ENCODE results near the gene MMP28.

The MMP28 gene

GRCh38 chr17:35742496-35742895, 52.9 kb downstream of the MMP28 start:
- DNase-seq: no peak

GRCh38 chr17:35740997-35741931, 54.2 kb downstream of the MMP28 start:
- DNase-seq: no peak

DNA sequence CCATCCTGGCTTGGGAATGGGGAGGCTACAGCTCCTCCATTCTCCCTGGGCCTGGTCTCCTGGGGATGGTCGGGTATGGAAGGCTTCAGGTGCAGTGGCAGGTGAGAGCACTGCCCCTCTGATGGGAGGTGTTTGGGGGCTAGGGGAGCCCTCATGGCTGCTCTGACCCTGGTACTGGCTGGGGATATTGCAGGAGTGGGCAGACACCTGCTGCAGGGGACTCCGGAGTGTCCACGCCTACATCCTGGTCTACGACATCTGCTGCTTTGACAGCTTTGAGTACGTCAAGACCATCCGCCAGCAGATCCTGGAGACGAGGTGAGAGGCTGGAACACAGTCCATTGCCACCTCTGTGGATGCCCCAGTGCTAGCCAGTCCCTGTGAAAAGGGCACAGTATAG, 55.2 kb downstream of the MMP28 start:
- DNase-seq: no peak

GRCh38 chr17:35738519-35739133, 56.8 kb downstream of the MMP28 start:
- DNase-seq: no peak

- no peak for DNase-seq
These were observed 59.2 kb downstream of the MMP28 start for GRCh38 chr17:35736236-35736635.

- DNase-seq: no peak
These were observed 60.2 kb downstream of the MMP28 start for GRCh38 chr17:35735036-35735805.

GRCh38 chr17:35734396-35734795, 61.0 kb downstream of the MMP28 start:
- DNase-seq: no peak

GRCh38 chr17:35733366-35733765, 62.1 kb downstream of the MMP28 start:
- no peak for DNase-seq

DNA sequence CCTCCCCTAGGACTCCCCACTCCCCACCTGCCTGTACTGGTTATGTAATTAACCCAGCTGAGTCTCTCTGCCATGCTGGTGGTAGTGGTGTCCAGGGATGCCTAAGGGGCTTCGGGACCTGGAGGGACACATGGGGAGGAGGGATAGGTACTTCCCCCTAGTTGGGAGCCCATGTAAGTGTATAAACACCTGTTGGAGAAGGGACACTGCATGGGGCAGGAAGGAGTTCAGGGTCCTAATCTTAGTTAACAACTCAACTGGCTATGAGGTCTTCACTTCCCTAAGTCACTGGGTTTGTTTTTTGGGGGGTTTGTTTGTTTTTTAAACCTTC, 62.7 kb downstream of the MMP28 start:
- no peak for DNase-seq

DNA sequence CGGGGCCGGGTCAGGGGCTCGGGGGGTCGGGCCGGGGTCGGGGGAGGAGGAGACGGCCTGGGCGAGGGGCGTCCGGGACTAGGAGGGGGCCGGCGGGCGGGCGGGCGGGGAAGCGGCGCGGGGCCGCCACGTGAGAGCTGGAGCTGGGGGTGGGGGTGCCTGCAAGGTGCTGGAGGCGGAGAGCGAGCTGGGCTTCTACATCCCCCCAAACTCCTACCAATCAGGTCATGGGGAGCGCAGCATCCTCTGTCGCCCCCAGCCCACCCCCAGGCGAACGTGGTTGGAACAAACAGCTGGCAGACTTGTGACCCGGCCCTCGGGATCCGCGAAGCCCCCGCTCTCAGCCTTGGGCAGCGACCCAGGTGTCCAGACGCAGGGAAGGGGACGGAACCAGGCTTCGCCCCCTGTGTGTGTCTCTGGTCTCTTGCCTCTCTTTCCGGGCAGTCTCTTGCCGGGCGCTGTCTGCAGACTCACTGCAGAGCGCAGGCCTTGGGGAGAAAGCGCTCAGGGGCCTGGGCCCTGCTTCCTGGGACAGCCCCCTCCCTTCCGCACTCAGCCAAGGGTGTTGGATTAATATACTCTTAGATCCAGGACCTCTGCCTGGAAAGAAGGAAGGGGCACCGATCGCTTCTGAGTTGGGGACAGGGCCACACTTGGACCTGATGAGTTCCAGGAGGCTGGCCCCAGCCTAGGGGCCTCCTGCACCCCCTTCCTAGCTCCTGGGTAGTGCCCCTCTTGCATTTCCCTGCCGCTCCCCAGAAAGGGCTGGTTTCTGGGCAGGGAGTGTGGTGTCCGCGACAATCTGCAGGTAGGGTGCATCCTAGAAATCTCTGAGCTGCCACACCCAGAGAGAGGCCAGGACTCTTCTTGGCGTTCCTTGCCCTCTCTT, 63.3 kb downstream of the MMP28 start:
- DNase-seq: no peak

DNA sequence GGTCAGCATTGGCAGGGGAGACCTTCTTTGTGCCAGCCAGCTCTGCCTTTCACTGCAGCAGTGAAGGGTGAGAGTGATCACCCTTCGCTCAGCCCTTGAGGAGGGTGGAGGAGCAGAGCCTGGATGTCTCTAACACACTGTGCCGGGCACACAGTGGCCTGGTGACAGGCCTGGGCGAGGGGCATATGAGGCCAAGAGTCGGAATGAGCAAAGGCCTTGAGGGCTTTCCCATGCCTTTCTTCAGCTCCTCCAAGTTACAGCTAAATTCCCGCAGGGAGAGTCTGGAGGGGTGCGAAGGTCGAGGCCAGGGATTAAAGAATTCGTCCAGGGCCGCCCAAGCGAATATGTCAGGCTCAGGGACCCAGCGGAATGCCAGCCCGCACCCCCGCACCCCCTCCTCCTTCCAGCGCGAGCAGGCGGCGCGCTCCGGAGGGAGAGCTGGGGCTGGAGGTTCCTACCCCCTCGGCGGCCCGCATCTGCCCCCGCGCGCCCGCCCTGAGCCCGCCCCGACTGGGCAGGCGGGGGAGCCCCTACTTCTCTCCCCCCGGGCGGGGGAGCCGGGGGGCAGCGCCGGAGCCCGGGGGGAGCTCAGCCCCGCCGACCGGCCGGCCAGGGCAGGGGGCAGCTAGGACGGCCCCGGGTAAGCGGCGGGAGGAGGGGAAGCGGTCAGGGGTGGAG, 64.1 kb downstream of the MMP28 start, which contains the start of gene RASL10B:
TSS of gene RASL10B (plus strand) at position 401 of the 678 bp plus-strand sequence. CDS start 3,546 bp downstream, outside the sequence.
- peak in 1 of 2 experiments; percentile 32 for DNase-seq

GRCh38 chr17:35730400-35731005, 64.9 kb downstream of the MMP28 start:
- DNase-seq: no peak

GRCh38 chr17:35729405-35729833, 66.0 kb downstream of the MMP28 start:
- DNase-seq: no peak

DNA sequence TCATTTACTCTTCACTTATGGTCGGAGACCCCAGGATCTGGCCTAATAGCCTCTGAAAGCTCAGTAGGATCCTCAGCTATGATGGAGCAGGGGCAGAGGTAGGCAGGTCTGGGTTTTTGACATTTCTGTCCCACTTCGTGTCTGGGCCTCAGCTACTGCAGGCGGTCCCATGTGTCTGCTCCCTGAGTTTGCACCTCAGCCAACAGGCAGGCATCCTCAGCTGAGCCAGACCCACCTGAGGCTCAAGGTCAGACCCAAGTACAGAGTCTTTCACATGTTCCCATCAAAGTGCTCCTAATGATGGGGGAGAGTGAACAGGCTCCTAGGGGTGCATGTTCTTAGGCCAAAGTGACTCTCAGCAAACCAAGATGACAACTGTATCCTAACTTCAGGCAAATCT, 66.9 kb downstream of the MMP28 start:
- DNase-seq: no peak

DNA sequence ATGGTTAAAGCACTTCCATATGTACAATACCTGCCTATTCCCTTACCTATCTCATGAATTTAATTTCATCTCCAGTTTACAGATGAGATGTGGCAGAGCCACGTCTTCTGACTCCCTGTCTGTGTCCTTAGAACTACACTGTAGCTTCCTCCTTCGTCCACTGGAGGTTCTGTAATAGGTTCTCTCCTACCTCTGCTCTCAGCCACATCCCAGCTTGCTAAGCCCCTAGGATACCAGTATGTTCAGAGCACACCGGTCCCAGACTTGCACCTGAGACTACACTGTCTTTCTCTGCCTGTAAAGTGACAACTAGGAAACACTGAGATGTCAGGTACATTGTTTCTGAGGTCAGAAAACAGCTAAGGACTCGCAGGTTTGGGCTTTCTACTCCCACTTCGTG, 67.8 kb downstream of the MMP28 start:
- no peak for DNase-seq

DNA sequence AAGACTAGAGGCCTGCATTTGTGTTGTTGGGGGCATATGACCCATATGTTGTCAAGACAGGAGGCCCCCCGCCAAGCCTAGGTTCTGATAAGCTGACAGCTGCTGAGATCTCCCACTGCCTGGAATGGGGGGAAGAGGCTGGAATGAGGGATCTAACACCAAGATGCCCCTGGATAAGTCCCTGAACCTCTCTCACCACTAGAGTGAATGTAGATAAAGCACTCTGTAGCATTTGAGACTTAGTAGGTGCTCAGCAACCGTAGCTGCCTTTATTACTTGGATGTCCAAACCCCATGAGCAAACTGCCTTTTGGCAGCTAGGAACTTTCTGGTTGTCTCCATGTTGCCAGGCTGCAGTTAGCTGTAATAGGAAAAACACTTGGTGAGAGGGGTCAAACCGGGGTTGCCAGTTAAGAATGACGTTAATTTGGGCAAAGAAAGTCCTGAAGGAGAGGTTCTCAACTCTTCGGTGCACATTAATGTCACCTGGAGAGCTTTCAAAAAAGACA, 68.4 kb downstream of the MMP28 start:
- no peak for DNase-seq

DNA sequence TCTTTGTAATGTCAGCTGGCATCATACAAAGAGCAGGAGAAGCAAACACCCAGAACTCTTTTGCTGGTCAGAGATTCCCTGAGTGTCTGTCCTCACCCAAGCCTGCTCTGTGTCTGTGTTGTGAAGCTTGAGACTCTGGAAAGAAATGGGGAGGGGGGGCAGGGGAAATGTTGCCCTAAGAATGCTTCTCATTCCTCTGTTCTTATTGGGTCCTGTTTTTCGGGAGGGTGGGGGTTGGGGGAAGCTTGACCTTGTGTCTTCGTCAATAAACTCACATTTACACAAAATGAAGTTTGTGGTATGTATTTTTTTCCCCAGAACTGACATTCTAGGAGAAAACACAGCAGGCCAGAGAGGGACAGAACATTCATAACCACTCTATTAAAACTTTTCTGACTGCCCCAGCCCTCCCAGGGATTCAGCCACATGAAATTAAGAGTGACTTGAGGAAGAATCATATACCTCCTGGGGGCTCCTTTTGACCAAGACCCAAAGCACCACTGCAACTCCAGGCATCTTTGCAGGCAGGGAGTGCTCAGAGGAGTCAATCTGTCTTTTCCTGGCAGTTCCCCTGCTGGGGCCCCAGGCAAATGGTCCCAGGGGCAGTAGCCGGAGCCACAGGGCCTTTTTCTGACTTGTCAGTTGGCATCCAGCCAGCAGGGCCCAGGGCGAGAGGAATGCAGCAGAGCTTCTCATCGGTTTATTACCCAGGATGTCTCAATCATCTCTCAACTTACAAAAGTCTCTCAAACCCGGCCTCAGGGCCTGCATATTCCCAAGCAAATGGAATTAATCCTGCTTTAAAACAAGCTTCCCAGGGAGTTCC, 69.1 kb downstream of the MMP28 start:
- no peak for DNase-seq

DNA sequence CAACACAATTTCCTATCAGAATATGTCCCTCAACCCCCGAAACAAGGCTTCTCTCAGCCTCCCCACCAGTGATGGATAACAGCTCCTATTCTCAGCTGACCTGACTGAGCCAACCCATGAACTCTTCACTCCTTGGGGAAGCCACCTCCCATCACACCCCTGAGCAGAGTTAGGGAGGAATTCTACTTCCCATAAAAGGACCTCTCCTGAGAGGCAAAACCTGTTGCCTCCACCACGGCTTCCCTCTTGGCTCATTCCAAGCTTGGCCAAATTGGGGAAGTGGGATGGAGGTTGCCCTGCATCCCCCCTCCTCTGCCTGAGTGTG, 69.7 kb downstream of the MMP28 start:
- DNase-seq: no peak

- DNase-seq: no peak
These were observed 70.4 kb downstream of the MMP28 start for GRCh38 chr17:35725058-35725457.

GRCh38 chr17:35723735-35724134, 71.7 kb downstream of the MMP28 start:
- no peak for DNase-seq

Measured in AML-193 (cell line).